Measurements from ENCODE around the gene BCAS4.

BCAS4 gene

DNA sequence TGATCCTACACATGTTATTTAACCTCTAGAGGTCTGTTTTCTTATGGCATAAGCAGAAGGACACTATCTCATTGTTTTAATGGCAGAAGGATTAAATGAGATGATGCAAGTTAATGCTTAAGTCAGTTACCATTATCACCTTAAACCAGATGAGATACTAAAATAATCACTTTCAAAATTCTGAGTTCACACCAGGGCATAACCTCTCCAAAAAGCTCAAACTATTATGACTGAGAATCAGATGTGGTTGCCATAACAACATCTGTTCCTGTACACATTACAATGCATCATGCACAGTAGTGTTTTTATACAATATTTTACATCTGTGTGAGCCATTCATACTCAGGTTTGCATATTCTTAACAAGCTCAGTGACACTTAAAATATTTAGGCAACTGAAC is 126.1 kb downstream of the BCAS4 start:
- TF ChIP-seq, protein P1, sequence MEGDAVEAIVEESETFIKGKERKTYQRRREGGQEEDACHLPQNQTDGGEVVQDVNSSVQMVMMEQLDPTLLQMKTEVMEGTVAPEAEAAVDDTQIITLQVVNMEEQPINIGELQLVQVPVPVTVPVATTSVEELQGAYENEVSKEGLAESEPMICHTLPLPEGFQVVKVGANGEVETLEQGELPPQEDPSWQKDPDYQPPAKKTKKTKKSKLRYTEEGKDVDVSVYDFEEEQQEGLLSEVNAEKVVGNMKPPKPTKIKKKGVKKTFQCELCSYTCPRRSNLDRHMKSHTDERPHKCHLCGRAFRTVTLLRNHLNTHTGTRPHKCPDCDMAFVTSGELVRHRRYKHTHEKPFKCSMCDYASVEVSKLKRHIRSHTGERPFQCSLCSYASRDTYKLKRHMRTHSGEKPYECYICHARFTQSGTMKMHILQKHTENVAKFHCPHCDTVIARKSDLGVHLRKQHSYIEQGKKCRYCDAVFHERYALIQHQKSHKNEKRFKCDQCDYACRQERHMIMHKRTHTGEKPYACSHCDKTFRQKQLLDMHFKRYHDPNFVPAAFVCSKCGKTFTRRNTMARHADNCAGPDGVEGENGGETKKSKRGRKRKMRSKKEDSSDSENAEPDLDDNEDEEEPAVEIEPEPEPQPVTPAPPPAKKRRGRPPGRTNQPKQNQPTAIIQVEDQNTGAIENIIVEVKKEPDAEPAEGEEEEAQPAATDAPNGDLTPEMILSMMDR (IDR thresholded peaks at IDR 0.05; ENCODE audit: borderline replicate concordance, insufficient read depth, low read depth, low read length) = no peak
- no peak overlapping the region for H3K4me3 ChIP-seq (ENCODE audit: low read depth, low read length)

DNA sequence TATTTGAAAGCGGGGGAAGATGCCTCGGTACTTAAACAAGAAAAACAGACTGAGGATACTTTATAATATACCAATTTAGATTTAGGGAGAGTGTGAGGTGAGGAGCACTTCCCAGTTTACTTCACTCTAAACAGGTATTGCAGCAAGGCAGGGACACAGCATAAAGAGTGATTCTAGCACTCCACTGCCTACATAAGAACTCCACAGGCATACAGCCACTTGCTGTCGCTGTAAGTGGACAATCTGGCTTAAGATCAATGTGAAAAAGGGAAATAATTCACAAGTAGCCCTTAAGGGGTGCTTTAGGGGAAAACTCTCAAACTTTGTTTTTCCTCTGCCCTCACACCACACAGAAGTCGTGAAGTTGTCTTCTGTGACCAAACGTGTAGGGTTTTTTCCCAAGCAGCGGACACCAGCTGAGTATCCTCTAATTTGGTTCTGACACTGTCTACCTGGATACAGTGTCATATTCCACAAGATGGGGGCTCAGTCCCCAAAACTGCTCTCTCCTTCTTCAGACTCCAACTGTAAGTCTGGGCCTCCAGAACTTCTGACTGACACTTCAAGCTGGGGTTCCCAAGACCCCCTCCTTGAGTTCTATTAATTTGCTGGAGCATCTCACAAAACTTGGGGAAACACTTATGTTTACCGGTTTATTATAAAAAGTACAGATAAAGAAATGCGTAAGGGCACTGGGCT is 127.1 kb downstream of the BCAS4 start:
- TF ChIP-seq, protein P1 (IDR thresholded peaks at IDR 0.05; ENCODE audit: borderline replicate concordance, insufficient read depth, low read depth, low read length) = no peak
- no peak overlapping the region for H3K4me3 ChIP-seq (ENCODE audit: low read depth, low read length)

DNA sequence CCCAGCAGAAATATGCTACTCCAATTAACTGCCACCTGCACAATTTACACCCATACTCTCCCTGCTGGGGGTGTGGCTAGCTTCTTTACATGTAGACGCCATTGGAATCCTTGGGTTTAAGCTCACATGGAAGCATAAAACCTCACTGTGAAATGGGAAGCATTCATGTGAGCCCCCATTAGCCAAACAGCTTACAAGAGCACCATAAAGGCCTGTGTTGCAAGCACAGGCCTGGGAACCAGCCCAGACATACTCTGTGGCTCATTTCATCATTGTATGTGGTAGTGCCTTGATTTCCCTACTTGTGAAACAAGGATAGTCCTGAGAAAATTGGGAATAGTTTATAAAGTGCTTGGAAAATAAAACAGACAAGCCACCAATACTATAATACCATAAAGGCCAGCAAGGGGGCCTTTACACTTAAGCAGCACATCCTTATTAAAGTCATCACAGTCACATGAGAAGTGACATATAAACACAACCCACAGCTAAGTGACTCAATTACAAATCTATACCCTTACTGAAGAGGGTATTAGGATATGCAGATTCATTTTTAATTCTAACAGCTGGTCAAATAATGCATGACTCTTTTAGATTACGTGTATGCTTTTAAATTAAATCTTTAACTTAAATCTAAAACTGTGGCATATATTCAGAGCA is 129.5 kb downstream of the BCAS4 start:
- TF ChIP-seq, protein P1 (IDR thresholded peaks at IDR 0.05; ENCODE audit: borderline replicate concordance, insufficient read depth, low read depth, low read length) = no peak
- no peak overlapping the region for H3K4me3 ChIP-seq (ENCODE audit: low read depth, low read length)

DNA sequence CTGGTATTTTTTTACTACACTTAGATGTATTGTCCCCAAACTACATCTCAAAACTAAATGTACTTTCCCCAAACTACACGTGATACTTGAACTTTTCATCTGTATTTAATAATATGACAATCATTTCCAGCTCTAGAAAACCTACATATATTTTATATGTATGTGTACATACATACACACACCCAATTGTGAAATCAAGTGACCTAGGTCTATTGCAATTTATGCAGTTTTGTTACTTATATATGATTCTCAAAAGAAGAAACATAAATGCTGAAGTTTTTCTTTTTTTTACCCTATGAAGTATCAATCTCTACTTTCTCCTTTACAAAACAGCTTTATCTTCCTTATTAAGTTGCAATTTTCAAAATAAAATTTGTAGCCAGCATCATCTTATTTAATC is 131.7 kb downstream of the BCAS4 start:
- TF ChIP-seq, protein P1 (IDR thresholded peaks at IDR 0.05; ENCODE audit: borderline replicate concordance, insufficient read depth, low read depth, low read length) = no peak
- no peak overlapping the region for H3K4me3 ChIP-seq (ENCODE audit: low read depth, low read length)

Data from GM12875 (cell line).